Lung (tissue), 12 donors: ENCODE results near the gene VEPH1. TPM values are rescaled to one million over a fixed set of nuclear protein-coding genes. Genes with fewer than 3 reads are reported as not detected.

ENCODE experiments used
- ATAC-seq: fragments of 200-7000 bp; cut with Tn5 transposase; one replicate; pipeline ENCODE4 v1.9.1; 2020; ENCODE audit warnings: moderate number of reproducible peaks; ENCODE audit not compliant: insufficient read depth, low FRiP score
- DNase-seq, 3 donors: peaks; one replicate each; pipeline ENCODE4 v3.0.0-alpha.2; 2013 to 2017
- H3K27ac ChIP-seq, 2 donors: one replicate each; pipeline ENCODE4 v1.5.1; 2013; ENCODE audit warnings: mild to moderate bottlenecking in 2 of 2, moderate library complexity in 2 of 2, control low read depth in 1 of 2, inconsistent platforms in 1 of 2, low read depth in 1 of 2, low read length in 1 of 2
- H3K27me3 ChIP-seq, 3 donors: one replicate each; pipeline ENCODE4 v1.5.1; 2013; ENCODE audit warnings: low read length in 2 of 3; ENCODE audit not compliant: control insufficient read depth in 3 of 3, insufficient read depth in 3 of 3
- H3K36me3 ChIP-seq, 4 donors: one replicate each; pipeline ENCODE4 v1.5.1; 2013; ENCODE audit warnings: low read length in 4 of 4, mild to moderate bottlenecking in 1 of 4, moderate library complexity in 1 of 4; ENCODE audit not compliant: control insufficient read depth in 4 of 4, insufficient read depth in 4 of 4
- H3K4me1 ChIP-seq, 5 donors: one replicate each; pipeline ENCODE4 v1.5.1; 2013; ENCODE audit warnings: low read length in 5 of 5, mild to moderate bottlenecking in 2 of 5, moderate library complexity in 1 of 5; ENCODE audit not compliant: control insufficient read depth in 5 of 5, insufficient read depth in 5 of 5
- H3K4me3 ChIP-seq: one replicate; pipeline ENCODE4 v1.5.1; 2013; ENCODE audit warnings: mild to moderate bottlenecking, control low read depth, moderate library complexity
- H3K9ac ChIP-seq, 2 donors: one replicate each; pipeline ENCODE4 v1.5.1; 2013; ENCODE audit warnings: low read length in 2 of 2, control low read depth in 1 of 2; ENCODE audit not compliant: insufficient read depth in 1 of 2
- H3K9me3 ChIP-seq, 4 donors: one replicate each; pipeline ENCODE4 v1.5.1; 2013; ENCODE audit warnings: low read length in 3 of 4, mild to moderate bottlenecking in 1 of 4, moderate library complexity in 1 of 4; ENCODE audit not compliant: control insufficient read depth in 4 of 4, insufficient read depth in 3 of 4
- CTCF ChIP-seq: IDR thresholded peaks from 2 replicates; pipeline ENCODE4 v1.5.1; 2012; ENCODE audit warnings: mild to moderate bottlenecking; ENCODE audit errors: control extremely low read depth, extremely low read depth
- WGBS, 2 donors: extraction: QIAGEN DNeasy Blood & Tissue Kit; methylation state at CpG; one replicate each; pipeline ENCODE4 v1.1.7; 2013; 5-methylcytosine and 5-hydroxymethylcytosine counted together
- polyA plus RNA-seq, 2 donors: library from polyadenylated mRNA; stranded (reverse); fragments of 200-250 nt; gene quantifications; one replicate each; pipeline ENCODE4 v1.2.1, GENCODE V29; 2013
- total RNA-seq, 2 donors: library from RNA; depleted of rRNA in 1 of 2; stranded (reverse); fragments of >200 nt in 1 of 2; gene quantifications; one replicate each; pipeline ENCODE4 v1.2.1, GENCODE V29; 2014 to 2021
- donor health status: control.
- donor health status: control.
- donor health status: Bipolar disorder and iron deficiency.
- donor health status: healthy.
- donor health status: DM: yes; HTN: yes; CAD: no.

Gene VEPH1
- total and polyA plus RNA-seq, 4 donors = 14.6 to 237 (median 65.5) TPM

GRCh38 chr3:157384491-157384890, 118.7 kb downstream of the VEPH1 start:
- Histone ChIP-seq H3K27me3 (no peaks in the 10 kb centered on the region), H3K9me3 (no peaks in the 10 kb centered on the region), H3K4me1 (peaks cover 0 to 48% (median 0%) of the 10 kb centered on the region in 5 donors), H3K27ac (no peak overlapping the region), H3K4me3 (no peak overlapping the region), H3K36me3 (no peaks in the 10 kb centered on the region), H3K9ac (no peak overlapping the region)
- TF ChIP-seq CTCF = no peak
- ATAC-seq (no peak), DNase-seq (peak in 1 of 3 donors; percentile 54)
- 67 to 89% methylated on average over 3 of the region's 3 CpGs for WGBS, 2 donors

GRCh38 chr3:157384031-157384430, 119.2 kb downstream of the VEPH1 start:
- no peak overlapping the region for H3K4me3 ChIP-seq
- ATAC-seq (no peak), DNase-seq (peak in 1 of 3 donors; percentile 82)
- 68 to 79% methylated on average over 2 of the region's 2 CpGs for WGBS, 2 donors
- no peaks in the 10 kb centered on the region for H3K9me3 ChIP-seq
- H3K36me3 ChIP-seq = no peaks in the 10 kb centered on the region
- H3K4me1 ChIP-seq = peaks cover 0 to 45% (median 0%) of the 10 kb centered on the region in 5 donors
- no peak overlapping the region for H3K9ac ChIP-seq
- TF ChIP-seq CTCF = no peak
- H3K27me3 ChIP-seq = no peaks in the 10 kb centered on the region
- no peak overlapping the region for H3K27ac ChIP-seq

- TF ChIP-seq CTCF = no peak
- ATAC-seq (no peak), DNase-seq (no peak)
- no peak overlapping the region for H3K27ac ChIP-seq
- H3K36me3 ChIP-seq = no peaks in the 10 kb centered on the region
- peaks cover 0 to 27% (median 2%) of the 10 kb centered on the region in 5 donors for H3K4me1 ChIP-seq
- 86 to 93% methylated on average over 4 of the region's 4 CpGs for WGBS, 2 donors
- no peaks in the 10 kb centered on the region for H3K9me3 ChIP-seq
- H3K27me3 ChIP-seq = no peaks in the 10 kb centered on the region
- no peak overlapping the region for H3K4me3 ChIP-seq
- H3K9ac ChIP-seq = no peak overlapping the region
Measured at GRCh38 chr3:157381606-157382005, 121.6 kb downstream of the VEPH1 start.

- Histone ChIP-seq H3K4me3 (no peak overlapping the region), H3K36me3 (no peaks in the 10 kb centered on the region), H3K27me3 (no peaks in the 10 kb centered on the region), H3K4me1 (peaks cover 0 to 28% (median 3%) of the 10 kb centered on the region in 5 donors), H3K9me3 (no peaks in the 10 kb centered on the region), H3K27ac (no peak overlapping the region), H3K9ac (no peak overlapping the region)
- 74 to 91% methylated on average over 1 of the region's 1 CpG for WGBS, 2 donors
- DNase-seq (no peak), ATAC-seq (no peak)
- no peak for TF ChIP-seq CTCF
Measured at GRCh38 chr3:157379525-157380140, 123.6 kb downstream of the VEPH1 start.
